ENCODE measurements around the gene ETDB.
"Not testable (repeated sequence)": the region's sequence is repeated elsewhere in the genome, so short reads cannot be mapped to it uniquely, and the experiment has no call there.

Gene ETDB

GRCh38 chrX:135109554-135109953, 10.8 kb downstream of the ETDB start:
- Histone ChIP-seq H3K9ac (ENCODE audit: low read length) (no peak overlapping the region), H4K20me1 (ENCODE audit: low read depth, low read length) (no peaks in the 10 kb centered on the region), H3K4me2 (ENCODE audit: low read depth, low read length, poor library complexity, severe bottlenecking) (no peak overlapping the region), H3K27me3 (ENCODE audit: low read length) (no peaks in the 10 kb centered on the region), H3K4me3 (ENCODE audit: insufficient read depth, low read length, poor library complexity, severe bottlenecking) (no peak overlapping the region), H2AFZ (ENCODE audit: low read depth, low read length, severe bottlenecking) (no peak overlapping the region), H3K9me3 (ENCODE audit: insufficient read depth, low read length) (no peaks in the 10 kb centered on the region), H3K9me2 (replicated peaks; ENCODE audit: insufficient read depth, low read length) (no peaks in the 10 kb centered on the region), H3K36me3 (ENCODE audit: low read length) (no peaks in the 10 kb centered on the region), H3K79me2 (ENCODE audit: insufficient read depth, low read length) (no peaks in the 10 kb centered on the region), H3F3A (ENCODE audit: insufficient read depth) (no peaks in the 10 kb centered on the region), H3K27ac (ENCODE audit: low read depth, low read length) (no peak overlapping the region)
- TF ChIP-seq EZH2phosphoT487 (conservative IDR thresholded peaks at IDR 0.05; ENCODE audit: low read length) (no peak), CTCF (IDR thresholded peaks at IDR 0.05; ENCODE audit: insufficient read depth, low read length, poor library complexity, severe bottlenecking) (no peak)

GRCh38 chrX:135099493-135099783, 20.9 kb downstream of the ETDB start:
- no peak overlapping the region for H3K4me3 ChIP-seq (ENCODE audit: insufficient read depth, low read length, poor library complexity, severe bottlenecking)
- TF ChIP-seq CTCF (IDR thresholded peaks at IDR 0.05; ENCODE audit: insufficient read depth, low read length, poor library complexity, severe bottlenecking) (no peak), EZH2phosphoT487 (conservative IDR thresholded peaks at IDR 0.05; ENCODE audit: low read length) (no peak)
- no peaks in the 10 kb centered on the region for H3K79me2 ChIP-seq (ENCODE audit: insufficient read depth, low read length)
- no peaks in the 10 kb centered on the region for H4K20me1 ChIP-seq (ENCODE audit: low read depth, low read length)
- no peaks in the 10 kb centered on the region for H3K9me2 ChIP-seq (replicated peaks; ENCODE audit: insufficient read depth, low read length)
- no peak overlapping the region for H3K9ac ChIP-seq (ENCODE audit: low read length)
- no peak overlapping the region for H3K4me2 ChIP-seq (ENCODE audit: low read depth, low read length, poor library complexity, severe bottlenecking)
- H3K9me3 ChIP-seq (ENCODE audit: insufficient read depth, low read length) = no peaks in the 10 kb centered on the region
- H3K36me3 ChIP-seq (ENCODE audit: low read length) = no peaks in the 10 kb centered on the region
- H3K27ac ChIP-seq (ENCODE audit: low read depth, low read length) = no peak overlapping the region
- H3F3A ChIP-seq (ENCODE audit: insufficient read depth) = no peaks in the 10 kb centered on the region
- H3K27me3 ChIP-seq (ENCODE audit: low read length) = no peaks in the 10 kb centered on the region
- H2AFZ ChIP-seq (ENCODE audit: low read depth, low read length, severe bottlenecking) = no peak overlapping the region

- not testable (repeated sequence) for H3K9ac ChIP-seq (ENCODE audit: low read length); H3K9me3 ChIP-seq (ENCODE audit: insufficient read depth, low read length); H3K4me3 ChIP-seq (ENCODE audit: insufficient read depth, low read length, poor library complexity, severe bottlenecking); H2AFZ ChIP-seq (ENCODE audit: low read depth, low read length, severe bottlenecking); H3K27me3 ChIP-seq (ENCODE audit: low read length); H3K4me2 ChIP-seq (ENCODE audit: low read depth, low read length, poor library complexity, severe bottlenecking); H3K36me3 ChIP-seq (ENCODE audit: low read length); H3K79me2 ChIP-seq (ENCODE audit: insufficient read depth, low read length); H3K9me2 ChIP-seq (replicated peaks; ENCODE audit: insufficient read depth, low read length); H3F3A ChIP-seq (ENCODE audit: insufficient read depth); H3K27ac ChIP-seq (ENCODE audit: low read depth, low read length); H4K20me1 ChIP-seq (ENCODE audit: low read depth, low read length)
Measured at GRCh38 chrX:135097196-135097744, 23.1 kb downstream of the ETDB start.

GRCh38 chrX:135095715-135096114, 24.6 kb downstream of the ETDB start:
- Histone ChIP-seq H3K4me2 (ENCODE audit: low read depth, low read length, poor library complexity, severe bottlenecking) (no peak overlapping the region), H3K27ac (ENCODE audit: low read depth, low read length) (no peak overlapping the region), H3F3A (ENCODE audit: insufficient read depth) (no peaks in the 10 kb centered on the region), H3K27me3 (ENCODE audit: low read length) (no peaks in the 10 kb centered on the region), H3K36me3 (ENCODE audit: low read length) (no peaks in the 10 kb centered on the region), H3K9me3 (ENCODE audit: insufficient read depth, low read length) (no peaks in the 10 kb centered on the region), H3K9ac (ENCODE audit: low read length) (no peak overlapping the region), H3K9me2 (replicated peaks; ENCODE audit: insufficient read depth, low read length) (no peaks in the 10 kb centered on the region), H4K20me1 (ENCODE audit: low read depth, low read length) (no peaks in the 10 kb centered on the region), H3K79me2 (ENCODE audit: insufficient read depth, low read length) (no peaks in the 10 kb centered on the region), H3K4me3 (ENCODE audit: insufficient read depth, low read length, poor library complexity, severe bottlenecking) (no peak overlapping the region), H2AFZ (ENCODE audit: low read depth, low read length, severe bottlenecking) (no peak overlapping the region)
- TF ChIP-seq EZH2phosphoT487 (conservative IDR thresholded peaks at IDR 0.05; ENCODE audit: low read length) (no peak), CTCF (IDR thresholded peaks at IDR 0.05; ENCODE audit: insufficient read depth, low read length, poor library complexity, severe bottlenecking) (no peak)
